Measurements from ENCODE around the gene C15orf40.
"Not testable (repeated sequence)": the region's sequence is repeated elsewhere in the genome, so short reads cannot be mapped to it uniquely, and the experiment has no call there.

The C15orf40 gene

GRCh38 chr15:83011271-83012075, at the start of gene C15orf40:
Gene C15orf40, minus strand, starts transcription at chr15:83011639. Its CDS starts 32 bp downstream, at chr15:83011607.
- Mint-ChIP-seq H3K4me1 (ENCODE audit: low read depth) (peaks cover 55% of the 10 kb centered on the region), H3K27ac (peak within 1 kb of the TSS; percentile 94), H3K36me3 (peaks cover 5% of the 10 kb centered on the region)

DNA sequence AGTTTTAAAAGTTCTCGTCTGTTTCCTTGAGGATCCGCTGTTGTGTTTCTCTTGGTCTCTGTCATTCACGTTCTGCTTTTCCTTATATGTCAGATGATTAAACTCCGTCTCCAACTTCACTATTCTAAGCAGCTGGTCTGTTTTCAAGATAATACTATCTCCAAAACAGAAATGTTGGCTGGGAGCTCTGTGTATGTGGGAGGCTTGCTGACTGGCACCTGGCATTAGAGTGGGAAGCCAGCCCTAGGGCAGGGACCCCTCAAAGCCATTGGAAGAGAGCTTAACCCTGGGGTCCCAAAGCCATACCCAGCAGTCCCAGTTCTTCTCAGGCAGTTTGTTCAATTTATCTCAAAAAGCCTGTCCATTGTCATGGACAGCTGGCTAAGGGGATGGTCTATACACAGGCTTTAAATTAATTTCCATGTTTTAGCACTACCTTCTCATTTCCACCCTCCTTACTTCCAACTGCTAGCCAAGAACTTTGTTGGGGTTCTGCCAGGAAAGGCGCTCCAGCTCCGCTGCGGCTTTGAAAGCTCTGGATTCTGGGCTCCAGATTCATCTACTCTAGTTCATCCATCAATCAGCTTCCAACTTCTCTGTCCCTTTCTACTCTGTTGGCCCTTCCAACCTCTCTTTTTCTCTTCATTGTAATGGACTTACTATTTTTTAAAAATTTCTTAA, 46.4 kb upstream of the C15orf40 start:
- H3K27me3 Mint-ChIP-seq, result no peaks in the 10 kb centered on the region
- H3K27ac Mint-ChIP-seq, result no peak overlapping the region
- H3K9me3 Mint-ChIP-seq (ENCODE audit: low read depth), result no peaks in the 10 kb centered on the region
- peaks cover 2% of the 10 kb centered on the region for H3K36me3 Mint-ChIP-seq
- peaks cover 18% of the 10 kb centered on the region for H3K4me1 Mint-ChIP-seq (ENCODE audit: low read depth)
- no peak overlapping the region for H3K4me3 Mint-ChIP-seq

More at GRCh38 chr15:83011271-83012075, at the start of gene C15orf40:
- Mint-ChIP-seq H3K4me3 (peak within 1 kb of the TSS; percentile 99), H3K27me3 (no peaks in the 10 kb centered on the region), H3K9me3 (ENCODE audit: low read depth) (peaks cover 13% of the 10 kb centered on the region)

- Mint-ChIP-seq H3K4me1 (ENCODE audit: low read depth) (peaks cover 18% of the 10 kb centered on the region), H3K36me3 (peaks cover 2% of the 10 kb centered on the region), H3K27ac (no peak overlapping the region), H3K4me3 (no peak overlapping the region), H3K27me3 (no peaks in the 10 kb centered on the region), H3K9me3 (ENCODE audit: low read depth) (no peaks in the 10 kb centered on the region)
Measured at GRCh38 chr15:83057002-83057401, 45.6 kb upstream of the C15orf40 start.

DNA sequence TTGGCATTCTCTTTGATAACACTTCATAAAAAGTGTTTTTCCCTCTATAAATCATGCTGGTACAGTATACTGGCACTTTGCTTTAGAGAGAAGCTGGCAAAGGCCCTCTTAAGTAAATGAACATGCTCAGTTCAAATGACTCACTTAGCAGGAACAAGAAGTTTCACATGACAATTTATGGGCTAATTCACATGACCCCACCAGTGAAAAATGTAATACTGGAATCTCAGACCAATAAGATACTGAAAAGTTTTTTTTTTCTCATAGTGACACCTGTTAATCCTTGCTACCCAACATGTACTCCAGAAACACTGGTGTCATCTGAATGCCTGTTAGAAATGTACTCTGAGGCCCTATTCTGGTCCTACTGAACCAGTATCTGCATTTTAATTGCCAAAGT, 41.7 kb upstream of the C15orf40 start:
- peaks cover 2% of the 10 kb centered on the region for H3K36me3 Mint-ChIP-seq
- H3K27ac Mint-ChIP-seq, result no peak overlapping the region

DNA sequence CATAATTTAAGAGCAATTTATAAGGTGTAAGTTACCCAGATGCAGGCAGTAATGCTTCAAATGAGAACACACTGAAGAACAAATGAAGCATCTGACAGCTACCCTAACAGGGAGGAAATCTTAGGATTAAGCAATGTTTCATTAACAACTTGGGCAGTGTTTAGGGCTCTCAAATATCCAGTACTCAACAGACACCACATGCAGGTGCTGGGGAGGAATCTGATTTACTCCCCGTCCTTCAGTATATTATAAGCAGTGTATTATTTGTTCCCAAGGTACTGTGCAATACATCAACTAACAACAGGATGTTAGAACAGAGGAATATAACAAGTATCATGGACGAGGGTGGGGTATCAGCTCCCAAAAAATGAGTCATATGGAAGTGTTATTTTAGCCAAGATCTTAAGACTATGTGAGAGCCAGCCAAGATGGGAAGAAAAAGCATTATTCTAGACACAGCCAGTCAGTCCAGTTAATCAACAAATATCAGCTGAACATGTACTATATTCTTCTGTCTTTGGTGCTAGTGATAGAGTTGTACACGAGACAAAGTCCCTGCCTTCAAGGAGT, 35.2 kb upstream of the C15orf40 start:
- Mint-ChIP-seq H3K27me3 (no peaks in the 10 kb centered on the region), H3K9me3 (ENCODE audit: low read depth) (no peaks in the 10 kb centered on the region), H3K36me3 (peaks cover 7% of the 10 kb centered on the region), H3K4me1 (ENCODE audit: low read depth) (peaks cover 25% of the 10 kb centered on the region), H3K27ac (no peak overlapping the region), H3K4me3 (no peak overlapping the region)

More for the DNA sequence above, 41.7 kb upstream of the C15orf40 start:
- H3K4me1 Mint-ChIP-seq (ENCODE audit: low read depth), result peaks cover 19% of the 10 kb centered on the region
- H3K27me3 Mint-ChIP-seq, result no peaks in the 10 kb centered on the region
- no peak overlapping the region for H3K4me3 Mint-ChIP-seq
- H3K9me3 Mint-ChIP-seq (ENCODE audit: low read depth), result no peaks in the 10 kb centered on the region

- Mint-ChIP-seq H3K36me3 (peaks cover 12% of the 10 kb centered on the region), H3K4me3 (no peak overlapping the region), H3K4me1 (ENCODE audit: low read depth) (peaks cover 26% of the 10 kb centered on the region), H3K9me3 (ENCODE audit: low read depth) (no peaks in the 10 kb centered on the region), H3K27ac (no peak overlapping the region), H3K27me3 (no peaks in the 10 kb centered on the region)
Measured at GRCh38 chr15:83044156-83044555, 32.7 kb upstream of the C15orf40 start.

- peak overlapping the region; percentile 35 for H3K27ac Mint-ChIP-seq
- H3K4me1 Mint-ChIP-seq (ENCODE audit: low read depth), result peaks cover 36% of the 10 kb centered on the region
- peaks cover 22% of the 10 kb centered on the region for H3K36me3 Mint-ChIP-seq
- no peak overlapping the region for H3K4me3 Mint-ChIP-seq
- no peaks in the 10 kb centered on the region for H3K9me3 Mint-ChIP-seq (ENCODE audit: low read depth)
- H3K27me3 Mint-ChIP-seq, result no peaks in the 10 kb centered on the region
Measured at GRCh38 chr15:83039206-83039605, 27.8 kb upstream of the C15orf40 start.

- Mint-ChIP-seq H3K4me3 (no peak overlapping the region), H3K27me3 (no peaks in the 10 kb centered on the region), H3K27ac (peak overlapping the region; percentile 46), H3K9me3 (ENCODE audit: low read depth) (no peaks in the 10 kb centered on the region), H3K4me1 (ENCODE audit: low read depth) (peaks cover 39% of the 10 kb centered on the region), H3K36me3 (peaks cover 27% of the 10 kb centered on the region)
Measured at GRCh38 chr15:83036253-83036652, 24.8 kb upstream of the C15orf40 start.

DNA sequence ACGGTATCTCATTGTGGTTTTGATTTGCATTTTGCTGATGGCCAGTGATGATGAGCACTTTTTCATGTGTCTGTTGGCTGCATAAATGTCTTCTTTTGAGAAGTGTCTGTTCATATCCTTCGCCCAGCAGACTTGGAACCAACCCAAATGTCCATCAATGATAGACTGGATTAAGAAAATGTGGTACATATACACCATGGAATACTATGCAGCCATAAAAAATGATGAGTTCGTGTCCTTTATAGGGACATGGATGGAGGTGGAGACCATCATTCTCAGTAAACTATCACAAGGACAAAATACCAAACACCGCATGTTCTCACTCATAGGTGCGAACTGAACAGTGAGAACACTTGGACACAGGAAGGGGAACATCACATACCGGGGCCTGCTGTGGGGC, 19.8 kb upstream of the C15orf40 start:
- H3K27ac Mint-ChIP-seq; H3K9me3 Mint-ChIP-seq (ENCODE audit: low read depth); H3K27me3 Mint-ChIP-seq; H3K4me3 Mint-ChIP-seq: not testable (repeated sequence)
- Mint-ChIP-seq H3K36me3 (peaks cover 11% of the 10 kb centered on the region), H3K4me1 (ENCODE audit: low read depth) (peaks cover 18% of the 10 kb centered on the region)

DNA sequence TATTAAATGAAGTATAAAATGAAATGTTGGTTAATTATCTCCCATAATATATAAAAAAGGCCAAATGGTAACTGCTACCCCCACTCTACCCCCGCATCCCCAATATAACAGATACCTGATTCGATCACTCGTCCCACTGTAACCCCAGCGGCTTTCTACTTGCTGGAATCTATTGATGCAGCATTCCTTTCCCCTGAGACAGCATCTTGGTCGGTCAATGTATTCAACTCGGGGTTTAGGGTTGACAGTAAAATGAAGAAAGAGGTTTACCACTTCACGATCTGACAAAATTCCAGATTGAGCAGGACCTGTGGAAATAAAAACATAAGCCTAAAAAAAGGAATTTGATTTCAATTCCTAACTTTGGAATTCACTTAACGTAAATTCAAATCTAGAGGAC, 18.6 kb upstream of the C15orf40 start:
- Mint-ChIP-seq H3K4me3 (no peak overlapping the region), H3K27ac (no peak overlapping the region), H3K4me1 (ENCODE audit: low read depth) (peaks cover 11% of the 10 kb centered on the region), H3K27me3 (no peaks in the 10 kb centered on the region), H3K9me3 (ENCODE audit: low read depth) (no peaks in the 10 kb centered on the region), H3K36me3 (peaks cover 11% of the 10 kb centered on the region)

DNA sequence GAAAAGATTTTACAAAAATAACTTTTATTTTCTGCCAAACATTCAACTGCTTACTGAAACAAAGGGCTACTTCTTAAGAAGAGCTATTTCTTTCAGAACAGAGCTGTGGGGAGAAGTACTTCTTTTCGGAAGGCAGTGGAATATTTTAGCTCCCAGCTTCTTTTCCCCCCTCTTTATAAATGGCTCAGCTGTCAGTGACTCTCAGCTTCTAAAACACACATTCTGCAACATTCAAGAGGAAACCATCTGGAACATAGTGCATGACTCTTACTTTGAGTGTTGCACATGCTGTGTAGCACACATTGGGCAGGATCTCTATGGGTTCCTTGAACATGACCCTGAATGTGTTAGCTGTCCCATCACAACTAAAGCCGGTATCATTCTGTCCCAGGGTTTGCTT, 7.0 kb upstream of the C15orf40 start:
- H3K36me3 Mint-ChIP-seq, result no peaks in the 10 kb centered on the region
- H3K4me1 Mint-ChIP-seq (ENCODE audit: low read depth), result peaks cover 24% of the 10 kb centered on the region
- H3K4me3 Mint-ChIP-seq, result no peak overlapping the region
- no peaks in the 10 kb centered on the region for H3K9me3 Mint-ChIP-seq (ENCODE audit: low read depth)
- no peak overlapping the region for H3K27ac Mint-ChIP-seq
- H3K27me3 Mint-ChIP-seq, result no peaks in the 10 kb centered on the region

- Mint-ChIP-seq H3K4me3 (no peak overlapping the region), H3K4me1 (ENCODE audit: low read depth) (peaks cover 37% of the 10 kb centered on the region), H3K9me3 (ENCODE audit: low read depth) (peaks cover 11% of the 10 kb centered on the region), H3K27ac (no peak overlapping the region), H3K27me3 (no peaks in the 10 kb centered on the region), H3K36me3 (peaks cover under 1% of the 10 kb centered on the region)
Measured at GRCh38 chr15:83016906-83017305, 5.5 kb upstream of the C15orf40 start.

DNA sequence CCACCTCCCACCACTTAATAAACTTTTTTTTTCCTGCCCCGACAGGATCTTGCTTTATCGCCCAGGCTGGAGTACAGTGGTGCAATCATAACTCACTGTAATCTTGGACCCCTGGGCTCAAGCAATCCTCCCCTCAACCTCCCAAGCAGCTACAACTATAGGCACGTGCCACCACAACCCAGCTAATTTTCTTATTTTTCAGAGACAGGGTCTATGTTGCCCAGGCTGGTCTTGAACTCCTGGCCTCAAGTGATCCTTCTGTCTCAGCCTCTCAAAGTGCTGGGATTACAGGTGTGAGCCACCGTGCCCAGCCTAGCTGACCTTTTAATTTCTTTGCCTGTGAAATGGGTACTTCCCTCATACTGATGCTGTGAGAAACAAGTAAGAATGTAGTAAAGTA, 3.9 kb upstream of the C15orf40 start:
- H3K4me1 Mint-ChIP-seq (ENCODE audit: low read depth), result peaks cover 47% of the 10 kb centered on the region

DNA sequence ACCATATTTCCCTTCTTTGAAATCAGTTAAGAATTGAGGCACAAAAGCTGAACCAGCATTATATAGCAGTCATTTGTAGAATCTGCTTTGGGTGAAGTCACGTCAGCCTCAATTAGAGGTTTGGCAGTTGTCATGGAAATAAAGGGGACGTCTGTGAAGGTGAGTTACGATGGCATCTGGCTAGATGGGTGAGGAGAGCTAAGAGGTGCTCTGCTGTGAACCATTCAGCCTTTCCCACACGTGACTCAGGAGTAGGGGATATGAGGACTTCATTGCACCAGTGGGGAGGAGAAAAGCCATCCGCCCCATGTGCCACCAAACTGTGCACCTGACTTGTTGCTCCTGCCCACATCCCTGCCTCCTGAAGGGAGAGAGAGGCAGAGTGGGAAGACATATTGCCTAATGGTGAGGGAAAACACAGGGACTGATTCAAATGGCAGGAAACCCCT, 2.8 kb upstream of the C15orf40 start:
- Mint-ChIP-seq H3K36me3 (peaks cover 2% of the 10 kb centered on the region), H3K4me3 (no peak overlapping the region), H3K9me3 (ENCODE audit: low read depth) (peaks cover 13% of the 10 kb centered on the region), H3K4me1 (ENCODE audit: low read depth) (peaks cover 55% of the 10 kb centered on the region), H3K27ac (peak overlapping the region; percentile 37), H3K27me3 (no peaks in the 10 kb centered on the region)

More for the DNA sequence above, 3.9 kb upstream of the C15orf40 start:
- Mint-ChIP-seq H3K27me3 (no peaks in the 10 kb centered on the region), H3K4me3 (no peak overlapping the region), H3K36me3 (peaks cover 2% of the 10 kb centered on the region), H3K9me3 (ENCODE audit: low read depth) (peaks cover 13% of the 10 kb centered on the region), H3K27ac (no peak overlapping the region)

DNA sequence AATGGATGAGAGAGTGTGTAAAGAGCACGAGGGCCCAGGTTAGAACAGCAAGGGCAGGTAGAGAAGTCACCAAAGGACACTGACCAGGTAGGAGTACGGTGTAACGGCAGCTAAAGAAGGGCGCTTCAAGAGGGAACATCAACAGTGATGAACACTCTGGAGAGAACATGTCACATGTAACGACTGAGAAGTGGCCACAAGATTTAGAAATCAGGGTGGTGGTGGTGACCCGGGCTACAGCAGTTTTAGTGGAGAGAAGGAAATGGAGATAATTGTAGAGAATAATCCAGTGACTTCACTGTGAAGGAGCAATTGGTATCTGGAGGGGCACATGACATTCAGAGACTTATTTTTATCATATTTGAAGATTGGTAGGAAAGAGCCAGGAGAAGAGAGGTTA, 1.2 kb upstream of the C15orf40 start:
- Mint-ChIP-seq H3K4me1 (ENCODE audit: low read depth) (peaks cover 56% of the 10 kb centered on the region), H3K36me3 (peaks cover 2% of the 10 kb centered on the region), H3K9me3 (ENCODE audit: low read depth) (peaks cover 13% of the 10 kb centered on the region), H3K27me3 (no peaks in the 10 kb centered on the region), H3K4me3 (peak overlapping the region; percentile 99), H3K27ac (peak overlapping the region; percentile 92)
